Skin epidermis (tissue), 12 donors: Measurements from ENCODE around the gene CSMD2.
"Not testable (repeated sequence)": the region's sequence is repeated elsewhere in the genome, so short reads cannot be mapped to it uniquely, and the experiment has no call there.

Source experiments
- H3K27ac ChIP-seq, 21 experiments: fragments of 200-600 bp; sonication (generic) in 11 of 21; one replicate each; pipeline ENCODE4 v1.5.0; 2020; ENCODE audit warnings: mild to moderate bottlenecking in 3 of 21, inconsistent platforms in 2 of 21, moderate library complexity in 2 of 21
- H3K4me3 ChIP-seq, 7 experiments: fragments of 200-600 bp; sonication (generic) in 2 of 7; one replicate each; pipeline ENCODE4 v1.5.0; 2020; ENCODE audit warnings: inconsistent platforms in 2 of 7, mild to moderate bottlenecking in 2 of 7, moderate library complexity in 1 of 7

Gene CSMD2

GRCh38 chr1:33561576-33561975 lies 603.5 kb downstream of the CSMD2 start:
- Histone ChIP-seq H3K4me3 (no peak overlapping the region), H3K27ac (no peak overlapping the region)

DNA sequence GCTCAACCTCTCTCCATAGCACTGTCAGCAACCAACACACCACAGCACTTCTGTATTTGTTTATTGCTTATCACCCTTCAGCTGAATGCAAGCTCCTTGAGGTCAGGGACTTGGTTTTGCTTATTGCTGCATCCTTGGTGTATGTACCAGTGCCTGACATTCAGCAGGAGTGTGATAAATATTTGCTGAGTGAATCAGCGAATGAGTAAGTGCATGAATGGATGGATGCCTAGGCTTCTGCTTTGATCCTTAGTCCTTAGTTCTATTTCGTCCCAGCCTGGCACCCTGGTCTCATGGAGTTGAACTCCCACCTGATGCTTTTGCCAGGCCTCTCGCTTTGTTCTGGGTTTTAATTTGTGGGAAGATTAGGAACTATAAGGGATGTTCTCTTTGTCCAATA lies 604.4 kb downstream of the CSMD2 start:
- H3K27ac ChIP-seq: no peak overlapping the region
- H3K4me3 ChIP-seq: no peak overlapping the region

DNA sequence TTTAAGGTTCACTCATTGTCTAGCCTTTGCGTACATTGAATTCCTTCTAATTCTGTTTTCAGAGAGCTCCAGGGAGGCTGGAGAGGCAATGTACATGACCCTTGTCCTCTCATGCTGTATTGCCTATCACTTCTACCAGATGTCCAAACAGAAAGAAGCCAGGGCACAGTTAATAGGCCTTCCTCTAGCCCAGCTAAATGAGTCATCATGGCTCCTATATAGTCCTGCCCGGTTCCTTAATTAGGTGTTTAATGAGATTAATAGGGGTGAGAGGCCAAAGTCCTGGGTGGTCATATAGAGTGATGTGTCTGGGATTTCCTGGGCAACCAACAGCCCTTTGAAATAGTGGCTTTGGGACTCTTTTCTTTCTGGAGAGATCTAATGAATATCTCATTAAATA lies 616.3 kb downstream of the CSMD2 start:
- Histone ChIP-seq H3K4me3 (no peak overlapping the region), H3K27ac (no peak overlapping the region)

DNA sequence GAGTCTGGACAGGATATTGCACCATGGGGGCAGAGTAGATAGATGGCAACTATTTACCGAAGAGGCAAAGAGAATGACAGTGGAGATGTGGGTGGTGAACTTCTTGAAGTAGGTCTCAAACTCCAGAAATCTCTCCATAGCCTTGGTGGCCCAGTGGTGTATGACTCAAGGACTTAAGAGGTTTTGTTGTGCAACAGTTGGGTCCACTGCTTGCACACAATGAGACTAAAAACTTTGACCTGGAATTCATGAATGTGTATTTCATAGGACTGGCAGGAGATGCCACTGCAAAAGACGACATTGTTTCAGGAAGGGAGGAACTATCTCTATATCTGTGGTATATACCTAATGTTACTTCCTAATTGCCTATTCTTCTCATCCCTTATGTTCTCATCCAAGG lies 616.7 kb downstream of the CSMD2 start:
- Histone ChIP-seq H3K4me3 (no peak overlapping the region), H3K27ac (no peak overlapping the region)

DNA sequence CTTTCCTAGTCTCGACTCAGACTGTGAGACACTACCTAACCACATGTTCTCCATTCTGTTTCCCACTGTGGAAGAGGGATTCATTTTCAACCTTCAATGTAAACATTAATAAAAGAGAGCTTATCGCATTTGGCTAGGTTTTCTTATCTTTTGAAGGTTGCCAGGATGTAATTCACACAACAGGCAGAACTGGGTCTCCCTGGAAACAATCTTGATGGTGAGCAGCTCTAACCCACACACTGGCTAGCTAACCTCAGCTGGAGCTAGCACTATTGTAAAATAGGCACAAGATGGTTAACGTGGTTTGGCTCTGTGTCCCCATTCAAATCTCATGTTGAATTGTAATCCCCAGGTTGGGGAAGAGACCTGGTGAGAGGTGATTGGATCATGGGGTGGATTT lies 617.5 kb downstream of the CSMD2 start:
- no peak overlapping the region for H3K27ac ChIP-seq
- H3K4me3 ChIP-seq: no peak overlapping the region

- Histone ChIP-seq H3K27ac (no peak overlapping the region), H3K4me3 (no peak overlapping the region)
Observed at GRCh38 chr1:33541966-33542365, 623.1 kb downstream of the CSMD2 start.

DNA sequence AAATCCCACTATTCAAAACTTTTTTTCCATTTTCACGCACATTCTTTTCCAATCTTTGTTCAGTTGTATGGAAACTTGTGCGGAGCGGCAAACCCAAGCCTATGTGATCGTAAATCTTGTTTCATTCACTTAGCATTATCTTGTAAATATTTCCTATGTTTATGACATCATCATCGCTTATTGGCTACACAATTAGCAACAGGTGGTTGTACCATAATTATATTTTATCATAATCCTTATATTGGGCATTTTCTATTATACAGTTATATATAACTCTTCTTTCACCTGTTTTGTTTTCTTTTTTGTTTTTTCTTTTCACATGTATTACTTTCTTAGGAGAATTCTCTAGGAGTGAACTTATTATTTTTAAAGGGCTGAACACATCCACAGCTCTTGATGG lies 627.1 kb downstream of the CSMD2 start:
- no peak overlapping the region for H3K4me3 ChIP-seq
- no peak overlapping the region for H3K27ac ChIP-seq

- Histone ChIP-seq H3K27ac (no peak overlapping the region), H3K4me3 (no peak overlapping the region)
Observed at GRCh38 chr1:33535334-33535733, 629.7 kb downstream of the CSMD2 start.

DNA sequence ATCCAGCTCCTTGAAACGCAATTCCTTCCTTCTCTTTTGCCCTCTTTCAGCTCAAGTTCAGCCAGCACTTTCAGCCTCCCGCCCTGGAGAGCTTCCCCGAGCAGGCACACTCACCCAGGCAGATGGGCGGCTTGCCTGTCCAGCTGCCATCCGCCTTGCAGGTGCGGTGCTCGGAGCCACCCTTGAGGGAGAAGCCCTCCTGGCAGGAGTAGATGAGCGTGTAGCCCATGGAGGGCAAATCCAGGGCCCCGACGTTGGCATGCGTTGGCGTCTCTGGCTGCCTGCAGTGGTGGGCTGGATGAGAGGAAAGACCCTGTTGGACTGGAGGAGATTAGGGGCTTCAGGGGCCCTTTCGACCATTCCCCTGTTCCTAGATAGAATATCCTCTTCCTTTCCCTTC lies 632.1 kb downstream of the CSMD2 start:
- H3K4me3 ChIP-seq: no peak overlapping the region
- no peak overlapping the region for H3K27ac ChIP-seq

DNA sequence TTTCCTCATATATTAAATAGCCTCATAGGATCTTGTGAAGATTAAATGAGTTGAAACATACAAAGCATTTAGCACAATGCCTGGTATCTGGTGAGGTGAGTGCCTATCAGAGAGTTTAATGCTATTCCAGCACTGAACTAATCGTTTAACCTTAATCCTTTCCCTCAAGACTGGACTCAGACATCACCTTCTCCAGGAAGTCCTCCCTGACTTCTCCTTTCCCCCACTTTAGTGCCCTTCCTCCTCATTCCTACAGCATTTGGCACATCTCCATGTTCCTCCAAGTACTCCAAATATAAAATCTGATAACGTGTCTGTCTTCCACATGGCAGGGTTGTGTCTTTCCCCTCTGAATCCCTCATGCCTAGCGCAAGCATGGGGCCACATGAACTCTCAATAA lies 632.8 kb downstream of the CSMD2 start:
- H3K4me3 ChIP-seq: no peak overlapping the region
- no peak overlapping the region for H3K27ac ChIP-seq

- Histone ChIP-seq H3K4me3 (no peak overlapping the region), H3K27ac (no peak overlapping the region)
Observed at GRCh38 chr1:33529957-33530356, 635.1 kb downstream of the CSMD2 start.

- Histone ChIP-seq H3K4me3 (no peak overlapping the region), H3K27ac (no peak overlapping the region)
Observed at GRCh38 chr1:33527934-33528333, 637.1 kb downstream of the CSMD2 start.

DNA sequence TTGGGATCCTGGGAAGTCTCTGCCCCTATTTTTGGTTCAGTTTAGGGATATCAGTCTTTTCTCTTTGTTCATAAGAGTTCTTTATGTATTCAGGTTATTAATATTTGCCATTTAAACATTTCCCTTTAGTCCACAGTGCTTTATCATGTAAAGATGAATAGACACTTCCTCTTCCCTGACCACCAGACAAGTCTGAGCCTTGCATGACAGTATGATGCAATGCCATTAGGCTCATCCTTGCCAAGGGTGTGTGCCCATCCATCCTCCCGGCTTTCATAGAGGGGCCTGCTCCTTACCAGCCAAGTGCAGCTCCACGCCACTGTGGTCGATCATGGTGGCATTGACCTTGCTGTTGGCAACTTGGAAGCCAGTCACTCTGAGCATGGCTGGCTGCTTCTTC lies 640.4 kb downstream of the CSMD2 start:
- Histone ChIP-seq H3K4me3 (no peak overlapping the region), H3K27ac (no peak overlapping the region)

- Histone ChIP-seq H3K4me3 (no peak overlapping the region), H3K27ac (no peak overlapping the region)
Observed at GRCh38 chr1:33519240-33519884, 645.7 kb downstream of the CSMD2 start.

- Histone ChIP-seq H3K4me3 (no peak overlapping the region), H3K27ac (no peak overlapping the region)
Observed at GRCh38 chr1:33517596-33518250, 647.3 kb downstream of the CSMD2 start.

GRCh38 chr1:33516891-33517567 lies 648.0 kb downstream of the CSMD2 start:
- H3K4me3 ChIP-seq: no peak overlapping the region
- H3K27ac ChIP-seq: no peak overlapping the region

DNA sequence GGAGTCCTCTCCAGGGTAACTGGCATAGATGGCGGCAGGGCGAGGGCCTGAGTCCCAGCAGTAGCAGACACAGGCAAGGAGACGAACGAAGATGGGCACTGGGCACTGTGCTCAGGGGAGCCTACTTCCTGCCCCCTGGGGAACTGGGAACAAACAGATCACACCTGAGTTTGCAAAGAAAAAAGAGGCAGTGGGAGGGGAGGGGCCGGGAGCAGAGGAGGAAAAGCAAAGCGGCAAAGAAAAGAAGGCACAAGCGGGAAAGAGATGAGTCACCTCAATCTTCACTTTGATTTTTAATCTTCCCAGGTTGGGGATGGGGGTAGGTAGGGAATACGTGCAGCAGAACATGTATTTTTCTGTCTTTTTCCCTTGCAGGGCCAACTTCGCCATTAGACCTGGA lies 648.6 kb downstream of the CSMD2 start:
- no peak overlapping the region for H3K27ac ChIP-seq
- no peak overlapping the region for H3K4me3 ChIP-seq

DNA sequence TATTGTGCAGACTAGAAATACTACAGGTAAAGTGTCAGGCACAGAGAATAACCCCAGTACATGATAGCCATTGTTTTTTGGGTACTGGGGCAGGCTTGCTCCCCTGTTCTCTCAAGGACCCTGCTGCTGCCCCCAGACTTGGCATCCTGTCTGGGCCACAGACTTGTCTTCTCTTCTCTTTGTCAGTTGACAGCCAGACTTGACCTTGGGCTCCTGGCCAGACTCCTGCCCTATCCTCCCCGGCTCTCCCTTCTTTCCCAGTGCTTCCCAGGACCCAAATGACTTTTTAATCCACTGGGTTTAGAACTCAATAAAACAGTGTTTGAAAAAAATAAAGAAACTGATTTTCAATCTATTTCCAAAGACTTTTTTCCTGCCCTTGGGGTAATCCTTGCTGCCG lies 649.4 kb downstream of the CSMD2 start:
- no peak overlapping the region for H3K4me3 ChIP-seq

DNA sequence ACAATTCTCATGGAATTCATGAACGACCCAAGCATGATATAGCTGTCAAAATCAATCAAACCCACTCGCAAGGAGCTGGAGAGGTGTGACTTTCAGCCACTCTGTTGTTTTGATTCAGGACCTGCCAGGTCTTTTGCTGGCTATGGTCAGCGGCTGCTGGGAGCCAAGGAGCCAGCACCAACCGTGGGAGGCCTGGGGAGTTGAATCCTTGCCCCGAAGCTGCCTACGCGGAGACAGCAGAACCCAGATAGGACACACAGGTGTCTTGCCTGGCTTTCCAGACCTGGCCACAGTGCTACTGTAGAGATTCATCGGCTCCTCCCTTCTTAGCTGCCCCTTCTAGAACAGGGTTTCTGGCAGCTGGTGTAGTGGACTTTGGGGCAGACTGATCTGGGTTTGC lies 649.9 kb downstream of the CSMD2 start:
- no peak overlapping the region for H3K27ac ChIP-seq

More for the DNA sequence above, 649.4 kb downstream of the CSMD2 start:
- H3K27ac ChIP-seq: no peak overlapping the region

DNA sequence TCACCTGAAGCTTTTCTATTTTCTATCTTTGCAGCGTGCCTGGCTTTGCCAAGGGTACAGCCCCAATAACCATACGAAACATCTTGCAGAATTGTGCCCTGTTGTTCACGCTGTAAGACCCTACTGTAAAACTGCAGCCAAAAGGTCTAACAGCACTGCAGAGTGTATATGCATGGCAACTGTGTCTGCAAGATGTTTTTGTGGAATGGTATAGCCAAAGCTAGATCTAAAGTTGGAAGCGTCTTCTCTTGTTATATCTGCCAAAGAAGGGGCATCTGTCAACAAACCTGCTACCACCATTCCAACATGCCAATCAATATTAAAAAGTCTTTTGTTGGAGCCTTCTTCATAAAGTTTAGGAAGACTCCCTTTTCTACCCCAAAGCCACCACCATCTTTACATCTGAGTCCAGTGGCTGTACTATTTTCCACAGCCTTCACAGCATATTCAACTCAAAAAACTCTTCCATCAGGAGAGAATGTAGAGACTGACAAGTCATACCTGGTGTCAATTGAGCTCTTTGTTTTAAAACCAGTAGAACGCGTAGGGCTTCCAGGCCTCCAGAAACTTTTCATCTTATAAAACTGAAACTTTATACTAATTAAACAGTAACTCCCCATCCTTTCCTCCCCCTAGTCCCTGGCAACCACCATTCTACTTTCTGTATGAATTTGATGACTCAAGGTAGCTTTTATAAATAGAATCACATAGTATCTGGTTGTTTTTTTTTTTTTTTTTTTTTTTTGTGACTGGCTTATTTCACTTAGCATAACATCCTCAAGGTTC lies 652.6 kb downstream of the CSMD2 start:
- Histone ChIP-seq H3K4me3 (no peak overlapping the region), H3K27ac (no peak overlapping the region)

More for the DNA sequence above, 649.9 kb downstream of the CSMD2 start:
- H3K4me3 ChIP-seq: no peak overlapping the region

GRCh38 chr1:33509276-33509675 lies 655.8 kb downstream of the CSMD2 start:
- H3K27ac ChIP-seq, H3K4me3 ChIP-seq: not testable (repeated sequence)
